ENCODE results near the gene GRIN3A. TPM values are rescaled to one million over a fixed set of nuclear protein-coding genes. Genes with fewer than 3 reads are reported as not detected.

The GRIN3A gene
- total RNA-seq, 1 donor from 2014 or later = 0.24 TPM

GRCh38 chr9:101684665-101685064 lies 53.8 kb downstream of the GRIN3A start:
- intact Hi-C loops (cut with DNase I) = no loop called here
- Histone ChIP-seq H3K9me3 (no peaks in the 10 kb centered on the region), H3K4me3 (no peak overlapping the region), H3K4me1 (no peaks in the 10 kb centered on the region), H3K36me3 (no peaks in the 10 kb centered on the region), H3K27me3 (ENCODE audit: low read depth) (no peaks in the 10 kb centered on the region), H3K27ac (no peak overlapping the region)
- ATAC-seq (no peak), DNase-seq (no peak)
- TF ChIP-seq CTCF (IDR thresholded peaks at IDR 0.05) = no peak

- TF ChIP-seq CTCF (IDR thresholded peaks at IDR 0.05) = no peak
- Histone ChIP-seq H3K36me3 (no peaks in the 10 kb centered on the region), H3K9me3 (no peaks in the 10 kb centered on the region), H3K4me1 (no peaks in the 10 kb centered on the region), H3K27me3 (ENCODE audit: low read depth) (no peaks in the 10 kb centered on the region), H3K27ac (no peak overlapping the region), H3K4me3 (no peak overlapping the region)
- no peak for ATAC-seq
- no peak for DNase-seq
- intact Hi-C loops (cut with DNase I) = no loop called here
Observed at GRCh38 chr9:101683236-101683635, 55.2 kb downstream of the GRIN3A start.

- DNase-seq = no peak
- Histone ChIP-seq H3K36me3 (no peaks in the 10 kb centered on the region), H3K4me3 (no peak overlapping the region), H3K27ac (no peak overlapping the region), H3K9me3 (no peaks in the 10 kb centered on the region), H3K27me3 (ENCODE audit: low read depth) (no peaks in the 10 kb centered on the region), H3K4me1 (no peaks in the 10 kb centered on the region)
- no peak for TF ChIP-seq CTCF (IDR thresholded peaks at IDR 0.05)
- no peak for ATAC-seq
- intact Hi-C loops (cut with DNase I) = no loop called here
Observed at GRCh38 chr9:101677861-101678260, 60.6 kb downstream of the GRIN3A start.

GRCh38 chr9:101675341-101675740 lies 63.1 kb downstream of the GRIN3A start:
- Histone ChIP-seq H3K4me3 (no peak overlapping the region), H3K9me3 (no peaks in the 10 kb centered on the region), H3K27me3 (ENCODE audit: low read depth) (no peaks in the 10 kb centered on the region), H3K36me3 (no peaks in the 10 kb centered on the region), H3K27ac (no peak overlapping the region), H3K4me1 (no peaks in the 10 kb centered on the region)
- intact Hi-C loops (cut with DNase I) = no loop called here
- TF ChIP-seq CTCF (IDR thresholded peaks at IDR 0.05) = no peak
- ATAC-seq (no peak), DNase-seq (no peak)

GRCh38 chr9:101674165-101674564 lies 64.3 kb downstream of the GRIN3A start:
- H3K27ac ChIP-seq = no peak overlapping the region
- ATAC-seq (no peak), DNase-seq (no peak)

More at GRCh38 chr9:101674165-101674564, 64.3 kb downstream of the GRIN3A start:
- Histone ChIP-seq H3K4me3 (no peak overlapping the region), H3K9me3 (no peaks in the 10 kb centered on the region), H3K27me3 (ENCODE audit: low read depth) (no peaks in the 10 kb centered on the region), H3K36me3 (no peaks in the 10 kb centered on the region), H3K4me1 (no peaks in the 10 kb centered on the region)
- intact Hi-C loops (cut with DNase I) = no loop called here
- no peak for TF ChIP-seq CTCF (IDR thresholded peaks at IDR 0.05)
